ENCODE results near the gene TMCC2.

DNA sequence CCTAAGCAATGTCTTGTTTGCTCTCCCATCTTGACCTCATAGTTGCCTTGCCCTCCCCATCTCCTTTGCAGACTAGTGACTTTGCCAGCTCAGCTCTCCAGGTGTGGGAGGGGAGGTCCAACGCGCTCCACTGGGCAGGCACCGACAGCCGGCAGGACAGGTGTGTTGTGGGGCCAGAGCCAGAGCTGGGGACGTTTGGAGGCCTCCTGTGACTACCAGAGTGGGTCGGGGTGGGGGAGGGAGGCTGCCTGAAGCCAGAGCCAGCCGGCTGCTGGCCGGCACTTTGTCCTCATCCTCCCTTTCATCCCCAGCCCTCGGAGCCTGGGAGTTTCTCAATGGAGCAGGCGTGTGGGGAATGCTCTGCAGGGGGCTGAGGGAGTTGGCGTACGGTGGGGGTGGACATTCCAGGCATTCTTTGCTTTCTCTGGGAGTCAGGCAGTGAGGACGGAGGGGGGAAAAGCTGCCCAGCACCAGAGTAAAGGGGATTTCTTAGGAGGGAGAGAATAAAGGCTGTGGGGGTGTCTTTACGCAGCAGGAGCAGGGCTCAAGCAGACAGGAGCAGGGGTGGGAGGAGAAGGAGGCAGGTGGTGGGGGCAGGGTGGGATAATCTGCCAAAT lies 73.6 kb downstream of the TMCC2 start:
- TF ChIP-seq, protein P1, sequence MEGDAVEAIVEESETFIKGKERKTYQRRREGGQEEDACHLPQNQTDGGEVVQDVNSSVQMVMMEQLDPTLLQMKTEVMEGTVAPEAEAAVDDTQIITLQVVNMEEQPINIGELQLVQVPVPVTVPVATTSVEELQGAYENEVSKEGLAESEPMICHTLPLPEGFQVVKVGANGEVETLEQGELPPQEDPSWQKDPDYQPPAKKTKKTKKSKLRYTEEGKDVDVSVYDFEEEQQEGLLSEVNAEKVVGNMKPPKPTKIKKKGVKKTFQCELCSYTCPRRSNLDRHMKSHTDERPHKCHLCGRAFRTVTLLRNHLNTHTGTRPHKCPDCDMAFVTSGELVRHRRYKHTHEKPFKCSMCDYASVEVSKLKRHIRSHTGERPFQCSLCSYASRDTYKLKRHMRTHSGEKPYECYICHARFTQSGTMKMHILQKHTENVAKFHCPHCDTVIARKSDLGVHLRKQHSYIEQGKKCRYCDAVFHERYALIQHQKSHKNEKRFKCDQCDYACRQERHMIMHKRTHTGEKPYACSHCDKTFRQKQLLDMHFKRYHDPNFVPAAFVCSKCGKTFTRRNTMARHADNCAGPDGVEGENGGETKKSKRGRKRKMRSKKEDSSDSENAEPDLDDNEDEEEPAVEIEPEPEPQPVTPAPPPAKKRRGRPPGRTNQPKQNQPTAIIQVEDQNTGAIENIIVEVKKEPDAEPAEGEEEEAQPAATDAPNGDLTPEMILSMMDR (IDR thresholded peaks at IDR 0.05; ENCODE audit: low read length), result no peak
- TF ChIP-seq EZH2 (optimal IDR thresholded peaks at IDR 0.05; ENCODE audit: low read depth, low read length) (no peak), EZH2phosphoT487 (IDR thresholded peaks at IDR 0.05; ENCODE audit: low read length) (no peak)
